T47D (cell line): ENCODE results near the gene NOC2L.
"Not testable (repeated sequence)": the region's sequence is repeated elsewhere in the genome, so short reads cannot be mapped to it uniquely, and the experiment has no call there.

Experiments used
- DNase-seq, 2 experiments: peaks; one replicate each; pipeline versions ENCODE4 v3.0.0 to v3.0.0-alpha.2; 2011 to 2012; ENCODE audit warnings: low read depth in 1 of 2, low spot score in 1 of 2
- JUND ChIP-seq: IDR thresholded peaks from 2 replicates; pipeline ENCODE4 v1.6.1; 2012; ENCODE audit warnings: low read depth
- in situ Hi-C: cut with HindIII; loops from 2 replicates; pipeline ENCODE4 v1.10.0; 2016; ENCODE audit warnings: low sequenced_read_pairs, low pct_unique_long_range_greater_than_20kb

NOC2L gene

DNA sequence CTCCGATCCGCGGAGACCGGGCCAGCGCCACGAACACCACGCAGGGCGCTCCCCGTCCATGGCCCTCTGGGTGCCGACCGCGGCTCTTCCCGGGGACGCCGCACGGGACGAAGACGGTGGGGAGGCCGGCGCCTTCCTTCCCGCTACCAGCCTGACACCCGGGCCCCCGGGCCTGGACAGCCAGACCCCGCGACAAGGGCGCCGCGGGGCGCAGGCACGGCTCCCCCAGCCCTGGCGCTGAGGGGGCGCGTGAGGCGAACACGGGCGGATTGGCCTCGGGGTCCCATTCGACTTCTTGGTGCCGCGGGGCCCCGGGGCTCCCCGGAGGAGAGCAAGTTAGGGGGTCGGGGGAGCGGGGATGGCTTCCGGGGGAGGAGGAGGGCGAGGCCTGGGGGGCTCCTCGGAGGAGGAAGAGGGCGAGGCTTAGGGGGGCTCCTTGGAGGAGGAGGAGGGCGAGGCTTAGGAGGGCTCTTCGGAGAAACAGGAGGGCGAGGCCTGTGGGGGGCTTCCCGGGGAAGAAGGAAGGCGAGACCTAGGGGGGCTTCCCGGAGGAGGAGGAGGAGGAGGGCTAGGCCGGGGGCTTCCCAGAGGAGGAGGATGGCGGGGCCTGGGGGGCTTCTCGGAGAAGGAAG, 791 bp upstream of the NOC2L start:
- in situ Hi-C loops, result no loop called here
- no peak for DNase-seq
- no peak for TF ChIP-seq JUND

- no peak for DNase-seq
- TF ChIP-seq JUND, result no peak
- in situ Hi-C loops, result no loop called here
Observed at GRCh38 chr1:956636-957035, 2.4 kb downstream of the NOC2L start.

DNA sequence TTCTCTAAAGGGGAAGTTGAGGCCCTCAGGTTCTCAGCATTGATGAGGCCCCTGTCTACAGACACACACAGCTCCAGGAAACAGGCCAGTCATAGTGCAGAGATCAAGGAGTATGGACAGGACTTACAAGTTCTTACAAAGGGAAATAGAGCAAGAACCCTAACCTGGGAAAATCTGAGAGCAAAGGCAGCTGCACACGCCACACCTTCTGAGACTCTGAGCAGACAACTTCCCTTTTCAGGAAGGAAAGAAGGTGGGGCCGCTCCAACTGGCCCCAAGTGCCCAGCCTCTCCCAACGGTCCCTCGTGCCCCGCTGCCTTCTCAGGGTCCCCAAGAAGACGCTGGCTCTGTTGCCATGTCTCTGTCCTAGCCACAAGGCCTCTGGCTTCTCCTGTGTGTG, 3.6 kb downstream of the NOC2L start:
- no peak for DNase-seq
- in situ Hi-C loops, result no loop called here
- TF ChIP-seq JUND, result no peak

DNA sequence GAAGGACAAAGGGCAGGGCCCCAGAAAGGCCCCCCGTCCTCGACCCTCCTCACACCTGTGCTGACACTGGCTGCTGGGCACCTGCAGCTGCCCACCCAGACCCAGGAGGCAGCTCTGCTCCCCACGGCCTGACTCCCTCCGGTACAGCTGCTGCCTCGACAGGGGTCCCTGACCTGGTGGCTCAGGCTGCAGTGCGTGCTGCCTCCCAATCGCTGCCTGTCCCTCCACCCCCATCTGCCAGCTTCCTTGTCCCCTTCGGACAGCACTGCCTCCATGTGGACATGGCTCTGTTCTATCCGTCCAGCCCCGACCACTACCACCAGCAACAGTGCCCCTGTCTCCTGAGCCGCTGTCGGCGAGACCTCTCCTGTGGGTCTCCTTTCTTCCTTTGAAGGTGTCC, 4.1 kb downstream of the NOC2L start:
- TF ChIP-seq JUND, result no peak
- in situ Hi-C loops, result no loop called here
- DNase-seq, result no peak

GRCh38 chr1:953524-954320, 5.3 kb downstream of the NOC2L start:
- no peak for DNase-seq
- no peak for TF ChIP-seq JUND
- in situ Hi-C loops, result no loop called here

DNA sequence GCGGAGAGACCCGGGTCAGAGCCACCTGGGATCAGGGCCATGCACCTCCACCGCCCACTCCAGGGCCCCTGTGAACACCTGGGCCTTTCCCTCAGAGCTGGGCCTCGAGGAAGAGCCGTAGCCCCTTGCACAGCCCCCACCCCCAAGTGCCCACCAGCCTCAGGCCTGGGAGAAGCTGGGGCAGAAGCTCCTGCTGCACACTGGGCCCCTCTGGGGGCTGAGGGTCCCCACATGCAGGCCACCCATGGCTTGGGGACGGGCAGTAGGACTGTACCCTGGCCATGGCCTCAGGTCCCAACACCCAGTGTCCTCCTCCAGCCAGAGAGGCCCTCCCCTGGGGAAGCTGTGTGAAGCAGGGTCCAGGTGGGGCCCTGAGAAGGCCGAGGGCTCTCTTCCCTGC, 6.5 kb downstream of the NOC2L start:
- no peak for TF ChIP-seq JUND
- in situ Hi-C loops, result no loop called here
- no peak for DNase-seq

- in situ Hi-C loops, result no loop called here
- DNase-seq, result no peak
- TF ChIP-seq JUND, result no peak
Observed at GRCh38 chr1:952201-952600, 6.9 kb downstream of the NOC2L start.

GRCh38 chr1:951364-951763, 7.7 kb downstream of the NOC2L start:
- no peak for DNase-seq
- in situ Hi-C loops, result no loop called here
- TF ChIP-seq JUND, result no peak

DNA sequence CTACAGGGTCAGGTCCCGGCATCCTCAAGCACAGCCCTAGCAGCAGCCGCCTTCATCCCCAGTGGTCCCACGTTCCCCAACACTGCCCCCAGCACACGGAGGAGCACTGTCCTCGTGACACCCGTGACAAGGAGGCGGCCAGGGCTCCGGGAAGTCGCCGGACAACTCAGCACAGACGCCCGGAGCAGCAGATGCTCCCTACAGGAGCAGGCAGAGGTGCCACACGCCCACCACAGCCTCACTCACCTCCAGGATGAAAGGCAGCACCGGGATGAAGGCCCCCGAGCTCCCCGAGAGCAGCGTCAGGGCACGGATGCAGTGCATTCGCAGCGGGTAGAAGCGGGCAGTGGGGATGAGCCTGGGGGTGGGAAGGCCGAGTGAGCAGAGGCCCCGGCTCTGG, 8.2 kb downstream of the NOC2L start:
- TF ChIP-seq JUND, result no peak
- no peak for DNase-seq
- in situ Hi-C loops, result no loop called here

GRCh38 chr1:950268-950667, 8.8 kb downstream of the NOC2L start:
- in situ Hi-C loops, result no loop called here
- no peak for DNase-seq

DNA sequence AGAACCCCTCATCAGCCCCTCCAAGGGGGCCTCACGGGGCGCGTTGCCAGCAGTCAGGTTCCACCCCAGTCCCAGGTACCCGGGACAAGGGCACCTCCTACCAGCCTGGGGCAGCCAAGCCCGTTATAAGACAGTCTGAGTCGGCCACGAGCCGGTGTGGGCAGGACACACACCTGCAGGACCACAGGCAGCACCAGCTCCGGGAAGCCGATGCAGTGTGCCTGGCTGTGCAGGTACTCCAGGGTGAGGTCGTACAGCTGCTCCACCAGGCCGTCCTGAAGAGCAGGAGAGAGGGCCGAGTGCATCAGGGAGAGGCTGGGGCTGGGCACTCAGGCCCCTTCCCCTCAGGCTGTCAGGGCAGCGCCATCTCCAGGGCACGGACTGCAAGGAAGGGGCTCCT, 11.1 kb downstream of the NOC2L start:
- in situ Hi-C loops, result no loop called here
- no peak for TF ChIP-seq JUND
- no peak for DNase-seq

More at GRCh38 chr1:950268-950667, 8.8 kb downstream of the NOC2L start:
- TF ChIP-seq JUND, result no peak

- DNase-seq, in situ Hi-C loops: not testable (repeated sequence)
Observed at GRCh38 chr1:946811-947210, 12.2 kb downstream of the NOC2L start.

DNA sequence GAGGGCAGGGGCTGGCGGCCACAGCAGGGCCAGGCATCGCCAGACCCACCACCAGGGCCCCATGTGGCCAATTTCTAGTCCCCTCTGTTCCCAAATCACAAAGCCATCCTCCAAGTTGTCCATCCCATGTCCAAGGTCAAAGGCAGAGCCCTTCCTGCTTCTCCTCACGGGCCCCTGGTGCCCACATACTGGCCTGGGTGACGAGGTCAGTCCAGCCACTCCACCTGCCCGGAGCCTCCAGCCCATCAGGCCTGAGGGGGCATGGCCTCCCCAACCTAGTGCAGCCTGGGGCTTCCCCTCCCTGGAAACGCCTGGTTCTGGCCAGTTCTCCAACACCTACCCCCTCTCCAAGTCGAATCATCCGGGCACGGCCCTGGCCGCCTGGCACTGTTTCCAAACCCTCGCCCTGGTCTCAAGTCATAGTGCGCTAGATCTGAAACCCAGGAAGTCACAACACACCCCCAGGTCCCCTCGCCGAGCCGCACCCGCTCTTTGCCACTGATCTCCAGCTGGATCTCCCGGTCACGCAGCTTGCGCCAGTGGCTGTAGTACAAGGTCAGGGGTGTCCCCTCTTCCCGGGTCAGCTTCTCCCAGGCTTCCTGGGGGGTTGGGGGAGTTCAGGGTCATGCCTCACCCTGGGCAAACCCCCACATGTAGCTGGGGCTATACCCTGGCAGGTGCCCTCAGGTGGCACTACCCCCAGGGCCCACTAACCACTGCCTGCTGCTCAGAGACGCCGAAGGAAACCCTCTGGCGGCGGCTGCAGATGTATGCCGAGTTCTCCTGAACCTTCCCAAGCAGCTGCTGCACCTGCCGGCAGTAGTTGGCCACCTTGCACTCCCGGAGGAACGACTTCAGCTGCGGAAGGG, 13.1 kb downstream of the NOC2L start:
- no peak for TF ChIP-seq JUND
- no peak for DNase-seq
- in situ Hi-C loops, result no loop called here
